DMS 273 (cell line): ENCODE measurements around the gene SNX5.
"Not testable (repeated sequence)": the region's sequence is repeated elsewhere in the genome, so short reads cannot be mapped to it uniquely, and the experiment has no call there.

Experiments used
- DNase-seq: peaks from one replicate; lab custom pipeline; 2025; ENCODE audit not compliant: unreplicated experiment; lab: John Stamatoyannopoulos, UW

The SNX5 gene

DNA sequence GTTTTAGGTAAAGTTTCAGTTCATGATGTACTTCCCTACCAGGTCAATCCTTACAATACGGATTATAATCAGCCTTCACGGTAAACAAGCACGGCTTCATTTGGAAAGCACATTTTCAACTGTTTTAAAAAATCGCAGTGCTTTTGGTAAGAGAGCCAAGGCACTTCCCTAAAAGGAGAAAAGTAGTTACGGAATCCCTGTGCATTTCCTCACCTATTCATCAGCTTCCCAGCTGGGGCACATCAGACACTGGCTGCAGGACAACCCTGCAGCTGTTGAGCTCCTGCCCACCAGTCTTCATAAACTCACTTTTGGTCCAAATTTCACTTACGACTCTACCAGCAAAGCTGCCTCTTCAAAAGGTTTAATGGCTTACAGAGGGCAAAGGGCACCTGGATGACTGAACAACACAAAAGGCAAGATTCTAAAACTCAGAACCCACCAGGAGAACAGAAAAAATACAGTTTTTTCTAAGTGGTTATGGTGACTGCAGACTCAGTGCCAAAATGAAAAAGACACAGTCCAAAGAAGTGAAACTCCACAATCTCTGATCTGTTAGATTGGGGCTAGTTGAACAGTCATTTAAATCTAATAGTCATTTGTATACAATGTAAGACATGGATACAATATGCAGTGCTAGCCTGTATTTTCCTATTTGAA is 7.5 kb downstream of the SNX5 start:
- DNase-seq: peak; percentile 22

DNA sequence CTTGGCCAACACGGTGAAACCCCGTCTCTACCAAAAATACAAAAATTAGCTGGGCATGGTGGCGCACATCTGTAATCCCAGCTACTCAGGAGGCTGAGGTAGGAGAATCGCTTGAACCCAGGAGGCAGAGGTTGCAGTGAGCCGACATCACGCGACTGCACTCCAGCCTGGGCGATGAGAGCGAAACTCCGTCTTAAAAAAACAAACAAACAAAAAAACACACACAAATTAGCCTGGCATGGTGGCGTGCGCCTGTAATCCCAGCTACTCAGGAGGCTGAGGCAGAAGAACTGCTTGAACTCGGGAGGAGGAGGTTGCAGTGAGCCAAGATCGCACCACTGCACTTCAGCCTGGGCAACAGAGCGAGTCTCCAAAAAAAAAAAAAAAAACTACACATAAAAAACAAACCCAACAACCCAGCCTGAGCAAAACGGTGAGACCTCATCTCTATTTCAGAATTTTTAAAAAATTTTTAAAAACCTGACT is 8.2 kb downstream of the SNX5 start:
- not testable (repeated sequence) for DNase-seq

DNA sequence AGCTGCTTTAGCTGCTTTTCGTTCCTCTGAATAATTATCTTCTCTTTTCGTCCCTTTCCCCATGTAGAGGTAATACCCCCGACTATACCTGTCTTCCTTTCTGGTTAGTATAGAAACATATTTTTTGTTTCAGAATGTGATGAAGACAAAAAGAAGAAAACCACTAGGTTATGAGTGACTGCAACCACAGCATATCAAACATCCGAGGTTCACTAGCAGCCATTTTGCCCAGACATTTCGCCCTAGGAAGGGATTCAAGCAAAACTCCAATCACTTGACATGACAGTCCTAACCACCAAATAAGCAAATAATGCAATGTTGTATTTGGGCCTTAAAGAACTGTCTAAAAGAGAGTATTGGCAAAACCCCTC is 9.4 kb downstream of the SNX5 start:
- DNase-seq: peak; percentile 36

DNA sequence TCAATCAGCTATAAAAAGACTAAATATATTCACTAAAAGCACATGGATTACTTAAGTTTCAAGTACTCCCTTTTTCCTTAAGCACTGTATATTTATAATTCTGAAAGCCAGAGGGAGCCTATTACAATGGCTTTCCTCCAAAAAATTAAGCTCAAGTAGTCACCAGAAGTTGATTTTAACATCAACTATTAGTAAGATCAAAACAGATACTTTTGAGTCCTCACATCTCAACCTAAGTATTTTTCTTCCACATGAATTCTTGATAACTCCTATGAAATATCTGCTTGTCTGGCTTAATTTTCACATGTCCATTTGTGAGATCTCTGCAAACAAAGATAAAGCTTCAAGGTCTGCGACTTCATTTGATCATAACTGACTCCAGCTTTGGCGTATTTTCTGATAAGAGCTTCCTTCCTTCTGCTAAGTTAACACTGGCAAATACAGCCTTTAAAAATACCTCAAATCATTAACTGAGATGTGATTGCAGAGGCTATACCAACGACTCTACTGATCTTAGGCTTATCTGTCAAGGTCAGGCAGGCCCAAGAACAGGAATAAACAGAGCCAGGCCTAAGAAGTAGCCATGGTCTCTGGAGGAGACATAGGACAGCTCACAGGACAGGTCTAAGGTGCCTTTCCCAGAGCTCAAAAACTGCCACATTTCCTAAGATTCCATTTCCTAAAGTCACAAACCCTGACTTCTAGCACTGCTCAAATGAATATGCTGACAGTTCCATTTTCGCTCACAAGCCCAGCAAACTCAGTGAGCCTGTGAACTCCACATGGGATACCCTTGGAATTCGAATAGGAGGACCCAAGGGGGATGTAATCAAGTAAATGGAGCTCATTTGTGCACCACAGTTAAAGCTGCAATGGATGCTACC is 10.0 kb downstream of the SNX5 start:
- DNase-seq: peak; percentile 36

DNA sequence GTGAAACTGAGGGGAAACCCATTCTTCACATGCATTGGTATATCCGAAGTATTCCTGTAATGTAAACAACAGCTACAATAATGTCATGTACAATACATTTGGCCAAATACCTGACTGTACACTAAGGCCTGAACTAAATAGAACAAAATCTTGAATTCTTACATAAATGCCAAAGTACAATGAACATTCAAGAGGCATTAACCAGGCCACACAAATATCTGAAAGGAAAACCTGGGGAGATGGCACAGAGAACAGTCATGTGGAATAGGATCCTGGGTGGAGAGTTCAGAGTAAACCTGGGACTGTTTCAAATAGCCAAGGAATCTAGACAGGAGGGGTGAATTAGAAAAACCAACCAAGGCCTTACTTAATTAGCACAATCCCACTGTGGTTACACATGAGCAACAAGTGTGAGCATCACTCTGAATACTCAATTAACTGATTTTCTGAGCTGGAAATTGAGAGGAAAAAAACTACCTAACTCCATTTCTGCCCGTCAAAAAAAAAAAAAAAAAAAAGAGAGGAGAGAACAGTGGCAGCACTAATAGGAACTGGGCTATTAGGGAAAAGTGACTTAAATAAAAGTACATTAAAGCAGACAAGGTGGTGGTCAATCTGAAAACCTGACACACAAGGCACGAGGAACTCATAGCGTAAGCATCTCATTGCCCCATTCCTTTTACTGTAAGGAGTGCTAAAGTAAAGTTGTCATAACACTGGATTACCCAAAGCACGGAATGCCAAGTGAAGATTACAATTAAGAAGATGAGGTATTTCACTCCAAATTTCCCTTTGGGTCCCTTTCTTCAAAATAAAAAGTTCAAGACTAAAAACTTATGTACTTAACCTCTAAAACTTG is 10.9 kb downstream of the SNX5 start:
- DNase-seq: no peak

DNA sequence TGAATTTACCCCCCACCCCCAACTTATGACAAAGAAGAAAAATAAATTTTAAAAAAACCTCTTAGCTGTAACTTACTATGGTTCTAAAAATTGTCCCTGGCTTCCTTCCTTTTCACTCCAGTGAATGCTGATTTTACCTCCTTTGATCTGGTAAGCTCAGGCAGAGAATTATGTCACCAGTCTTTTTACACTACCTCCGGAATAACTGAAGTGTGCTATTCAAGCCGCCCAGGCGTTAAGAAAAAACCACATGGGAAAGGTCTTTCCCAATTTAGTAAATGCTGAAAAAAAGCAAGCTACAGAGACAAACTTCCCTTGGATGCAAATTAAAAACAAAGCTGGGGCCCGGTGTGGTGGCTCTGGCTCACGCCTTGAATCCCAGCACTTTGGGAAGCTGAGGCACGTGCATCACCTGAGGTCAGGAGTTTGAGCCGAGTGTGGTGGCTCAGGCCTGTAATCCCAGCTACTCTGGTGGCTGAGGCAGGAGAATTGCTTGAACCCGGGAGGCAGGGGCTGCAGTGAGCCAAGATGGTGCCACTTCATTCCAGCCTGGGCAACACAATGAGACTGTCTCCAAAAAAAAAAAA is 12.4 kb downstream of the SNX5 start:
- no peak for DNase-seq

DNA sequence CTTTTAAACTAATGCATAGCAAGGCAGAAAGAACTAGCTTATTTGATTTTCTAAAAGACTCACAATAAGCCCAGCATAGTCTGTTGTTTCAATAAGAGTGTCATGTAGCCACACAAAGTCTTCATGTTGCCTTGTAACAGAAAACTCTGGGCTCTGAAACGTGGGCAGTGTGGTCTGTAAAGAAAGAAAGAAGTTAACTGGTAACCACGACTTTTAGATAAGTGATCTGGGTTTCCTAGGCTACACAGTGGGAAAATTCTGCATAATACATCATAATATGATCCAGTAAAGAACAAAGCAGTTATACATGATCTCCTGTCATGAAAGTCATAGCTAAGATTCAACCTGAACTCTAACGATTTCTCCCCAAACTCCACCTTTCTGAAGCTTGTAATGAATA is 13.3 kb downstream of the SNX5 start:
- no peak for DNase-seq

DNA sequence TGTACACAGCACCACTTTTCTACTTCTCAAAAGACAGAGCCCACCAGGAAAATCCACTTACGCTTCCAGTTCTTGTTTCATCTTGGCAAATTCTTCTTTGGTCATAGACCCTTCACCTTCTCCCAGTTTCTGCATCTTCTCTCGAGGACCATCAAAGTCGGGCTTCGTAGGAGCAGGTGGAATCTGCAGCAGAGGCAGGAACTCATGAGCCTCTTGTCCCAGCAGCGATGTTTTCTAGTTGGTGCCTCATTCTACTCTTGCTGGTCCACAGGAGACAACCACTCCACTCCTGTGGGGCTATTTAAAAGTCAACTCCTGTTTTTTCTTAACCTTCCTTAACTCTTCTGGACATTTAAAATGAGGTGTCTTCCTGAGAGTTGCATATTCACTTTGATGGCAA is 14.7 kb downstream of the SNX5 start:
- no peak for DNase-seq

DNA sequence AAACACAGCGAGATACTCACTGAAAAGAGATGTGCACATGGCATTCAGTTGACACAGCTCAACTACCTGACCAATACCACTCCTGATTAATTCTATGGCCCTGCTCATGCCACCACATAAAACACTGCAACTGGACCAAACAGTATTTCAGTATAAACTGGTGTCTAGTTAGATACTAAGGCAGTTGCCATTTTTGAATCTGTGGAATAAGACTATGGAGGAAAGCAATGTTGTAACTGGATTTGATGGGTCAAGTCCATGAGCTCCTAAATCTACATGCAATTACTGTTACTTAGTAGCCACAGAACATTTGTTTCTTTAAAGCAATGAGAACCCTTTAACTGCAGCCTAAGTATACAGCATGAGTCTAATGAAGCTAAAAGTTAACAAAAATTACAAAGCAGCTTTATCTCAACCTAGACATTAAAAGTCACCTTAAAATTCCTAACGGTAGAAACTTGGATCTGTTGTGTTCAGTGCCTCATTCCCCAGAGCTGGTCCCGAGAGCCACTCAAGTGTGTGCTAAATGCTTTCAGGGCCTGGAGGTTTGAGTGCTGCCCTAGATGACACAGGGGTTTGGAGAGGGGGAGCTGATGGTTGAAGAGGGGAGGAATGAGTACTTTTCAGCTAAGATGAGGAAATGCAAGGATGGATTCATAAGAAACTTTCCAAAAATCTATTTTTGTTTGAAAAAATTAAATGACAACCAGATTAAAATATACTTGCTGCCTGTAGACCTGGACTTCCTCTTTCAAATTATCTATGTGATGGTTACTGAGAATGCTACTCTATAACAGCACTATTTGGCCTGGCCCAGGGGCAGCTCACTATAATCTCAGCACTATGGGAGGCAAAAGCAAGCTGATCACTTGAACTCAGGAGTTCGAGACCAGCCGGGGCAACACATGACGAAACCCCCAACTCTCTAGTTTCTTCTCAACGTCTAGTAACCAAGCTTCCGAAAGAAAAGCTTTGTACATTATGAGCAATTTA is 15.6 kb downstream of the SNX5 start:
- no peak for DNase-seq

DNA sequence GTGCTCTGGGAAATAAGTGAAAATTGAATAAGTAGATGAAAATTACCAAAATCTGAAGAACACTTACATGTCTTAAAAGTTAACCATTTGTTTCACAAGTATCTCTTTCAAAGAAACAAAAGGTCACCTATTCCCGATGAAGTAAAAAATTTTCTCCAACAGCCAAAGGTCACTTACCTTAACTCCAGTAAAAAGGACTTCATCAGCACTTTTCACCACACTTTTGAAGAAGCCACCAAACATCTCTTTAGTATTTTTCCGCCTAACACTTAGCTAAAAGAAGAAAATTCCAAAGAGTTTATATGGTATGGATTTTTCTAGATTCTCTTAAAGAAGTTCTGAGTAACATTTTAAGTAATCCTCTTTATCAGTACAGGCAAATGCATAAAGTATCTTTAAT is 17.3 kb downstream of the SNX5 start:
- DNase-seq: no peak

DNA sequence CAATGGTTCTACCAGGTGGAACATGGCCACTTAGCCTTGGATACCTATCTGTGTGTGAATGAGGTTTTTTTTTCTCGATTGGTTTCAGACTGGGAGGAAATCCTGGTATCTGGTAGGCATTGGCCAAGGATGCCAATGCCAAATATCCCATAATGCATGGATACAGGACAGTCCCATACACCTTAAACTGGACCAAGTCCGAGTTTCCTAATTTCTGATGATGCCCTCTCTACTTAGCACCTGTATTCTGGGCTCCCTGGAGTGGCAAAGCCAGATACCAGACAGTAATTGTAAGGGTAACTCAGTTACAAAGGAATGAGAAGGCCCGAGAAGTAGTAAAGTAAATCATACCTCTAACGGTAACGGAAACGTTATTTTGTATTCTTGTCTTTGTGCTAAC is 17.9 kb downstream of the SNX5 start:
- DNase-seq: no peak

DNA sequence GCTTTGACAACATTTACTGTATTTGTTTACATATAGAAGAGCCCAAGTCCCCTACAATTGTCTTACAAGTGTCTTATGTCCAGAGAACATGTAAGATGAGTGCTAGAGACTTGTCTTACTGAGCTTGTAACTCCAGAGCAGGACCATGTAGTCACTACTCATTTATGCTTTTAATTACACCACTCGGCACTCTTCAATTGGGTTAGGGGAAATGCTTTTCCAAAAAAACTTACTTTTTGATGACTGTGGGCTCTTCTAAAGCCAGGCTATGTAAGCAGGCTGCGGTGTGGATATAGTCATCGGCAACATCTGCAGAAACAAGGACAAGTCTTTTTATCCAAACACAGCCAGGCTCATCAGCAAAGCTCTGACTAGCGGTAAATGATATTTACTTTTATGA is 18.7 kb downstream of the SNX5 start:
- no peak for DNase-seq

DNA sequence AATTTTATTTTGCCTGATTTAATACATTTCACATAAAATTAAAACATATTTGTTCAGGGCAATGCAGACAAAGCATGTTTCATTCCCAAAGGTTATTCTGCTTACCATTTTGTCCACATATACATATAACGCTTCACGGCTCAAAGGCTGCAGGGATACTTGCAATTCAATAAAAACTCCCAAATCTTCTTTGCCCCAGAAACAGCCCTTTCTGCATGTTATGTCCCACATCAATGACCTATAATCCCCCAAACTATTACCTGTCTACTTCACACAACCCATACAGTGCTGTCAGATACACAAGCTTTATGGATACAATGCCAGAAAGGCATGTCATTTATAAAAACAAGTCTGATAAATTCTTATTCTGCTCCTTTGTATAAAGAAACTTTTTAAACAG is 20.2 kb downstream of the SNX5 start:
- DNase-seq: no peak

DNA sequence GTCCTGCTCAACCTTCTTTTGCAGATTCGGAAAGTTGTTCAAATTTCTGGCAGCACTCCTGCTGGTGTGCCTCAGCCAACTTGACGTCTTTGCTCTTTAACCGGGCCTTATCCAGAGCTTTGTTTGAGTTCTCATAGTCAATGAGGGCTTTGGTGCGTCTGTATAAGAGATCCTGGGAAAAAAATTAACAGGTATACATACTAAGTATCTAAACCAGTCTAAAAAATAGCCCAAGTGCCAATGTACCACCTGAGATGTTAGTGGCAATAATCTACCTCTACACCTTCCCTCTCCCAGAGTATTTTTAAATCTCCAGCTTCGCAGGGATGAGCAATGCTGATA is 21.1 kb downstream of the SNX5 start:
- no peak for DNase-seq

DNA sequence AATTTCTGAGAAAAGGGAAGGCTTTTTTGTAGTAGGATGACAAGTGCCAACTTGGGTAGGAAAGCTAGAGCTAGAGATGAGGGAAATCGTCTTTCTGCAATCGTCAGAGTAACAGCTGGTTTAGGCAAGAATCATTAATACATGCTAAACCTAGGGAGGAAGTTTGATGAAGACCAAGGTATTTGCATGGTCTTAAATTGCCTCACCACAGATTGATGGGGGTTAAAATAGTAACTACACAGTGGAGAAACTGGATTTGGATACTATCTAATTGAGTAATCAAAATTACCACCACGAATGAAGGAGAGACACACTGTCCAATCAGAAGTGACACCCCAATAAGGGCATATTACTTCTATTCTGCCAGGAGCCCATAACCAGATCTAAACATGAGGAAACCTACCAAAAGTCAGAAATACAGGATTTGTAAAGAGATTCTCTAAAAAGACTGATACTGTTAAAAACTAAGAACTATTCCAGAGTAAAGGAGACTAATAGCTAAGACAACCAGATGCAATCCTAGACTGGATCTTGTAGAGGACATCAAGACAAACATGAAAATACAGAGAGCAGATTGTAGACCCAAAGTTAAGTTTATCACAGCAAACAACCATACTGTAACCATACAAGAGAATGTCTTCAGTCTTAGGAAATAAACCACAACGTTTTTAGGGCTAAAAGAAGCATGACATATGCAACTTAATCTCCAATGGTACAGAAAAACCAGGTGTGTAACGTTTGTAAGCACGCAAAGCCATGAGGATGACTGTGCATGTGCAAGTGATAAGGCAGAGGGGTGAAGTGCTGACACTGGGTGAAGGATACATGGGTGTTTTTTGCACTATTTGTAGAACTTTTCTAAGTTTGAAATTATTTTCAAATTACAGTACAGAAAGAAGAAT is 21.8 kb downstream of the SNX5 start:
- no peak for DNase-seq

DNA sequence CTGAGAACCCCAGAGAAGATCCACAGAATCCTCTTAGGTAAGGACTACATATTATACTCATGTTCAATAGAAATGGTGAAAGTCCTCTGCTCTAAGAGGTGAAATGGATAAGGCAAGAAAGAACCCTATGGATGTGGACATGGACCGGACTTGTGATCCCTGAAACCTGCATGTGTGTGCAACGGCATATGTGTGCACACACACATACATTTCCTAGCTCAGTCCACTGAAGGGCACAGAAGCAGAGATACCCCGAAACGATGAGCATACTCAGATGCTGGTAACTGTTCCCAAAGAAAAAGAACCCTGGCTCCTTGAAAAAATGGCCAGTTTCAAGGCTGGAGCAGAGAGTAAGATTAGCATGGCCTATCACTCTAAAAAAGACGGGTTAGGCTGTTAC is 22.6 kb downstream of the SNX5 start:
- no peak for DNase-seq

DNA sequence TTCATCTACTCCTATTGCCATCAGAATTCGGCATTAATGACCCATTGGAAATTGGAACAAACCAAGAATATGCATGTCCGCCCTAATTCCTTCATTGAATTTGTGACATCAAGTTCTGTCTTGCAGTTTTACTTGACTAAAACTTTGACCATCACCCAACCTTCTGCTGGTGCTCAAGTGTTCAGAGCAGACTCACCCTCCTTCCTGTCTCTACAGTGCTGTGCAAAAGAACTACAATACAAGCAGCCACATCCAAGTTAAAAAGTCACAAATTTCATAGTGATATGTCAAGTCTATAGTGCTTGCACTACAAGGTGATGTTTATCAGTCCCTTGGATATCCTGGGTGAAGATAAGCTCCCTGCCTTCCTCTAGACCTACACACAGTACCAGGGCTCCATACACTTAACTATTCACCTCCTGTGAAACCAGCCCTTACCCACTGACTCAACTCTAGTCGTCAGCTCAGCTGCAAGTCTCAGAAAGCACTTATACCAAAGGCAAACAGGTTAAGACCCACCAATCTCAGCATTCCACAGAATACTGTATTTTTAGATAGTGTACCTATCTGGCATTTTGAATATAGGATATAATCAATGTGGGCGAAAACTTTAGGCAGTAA is 23.6 kb downstream of the SNX5 start:
- DNase-seq: no peak

DNA sequence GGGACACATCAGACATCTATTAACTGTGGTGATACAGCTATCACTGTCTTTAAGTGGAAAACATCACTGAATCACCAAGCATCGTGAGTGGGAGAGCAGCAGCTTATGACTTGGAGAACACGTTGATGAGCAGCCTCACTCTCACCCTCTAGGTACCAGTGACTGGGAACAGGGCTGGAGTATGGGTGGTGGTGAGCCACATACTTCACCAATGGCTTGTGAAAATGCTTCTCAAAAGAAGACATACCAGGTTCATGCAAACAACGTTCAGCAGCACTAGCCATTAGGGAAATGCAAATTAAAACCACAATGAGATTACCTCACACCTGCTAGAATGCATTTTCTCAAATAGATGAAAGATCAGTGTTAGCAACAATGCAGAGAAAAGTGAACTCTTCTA is 25.3 kb downstream of the SNX5 start:
- no peak for DNase-seq

DNA sequence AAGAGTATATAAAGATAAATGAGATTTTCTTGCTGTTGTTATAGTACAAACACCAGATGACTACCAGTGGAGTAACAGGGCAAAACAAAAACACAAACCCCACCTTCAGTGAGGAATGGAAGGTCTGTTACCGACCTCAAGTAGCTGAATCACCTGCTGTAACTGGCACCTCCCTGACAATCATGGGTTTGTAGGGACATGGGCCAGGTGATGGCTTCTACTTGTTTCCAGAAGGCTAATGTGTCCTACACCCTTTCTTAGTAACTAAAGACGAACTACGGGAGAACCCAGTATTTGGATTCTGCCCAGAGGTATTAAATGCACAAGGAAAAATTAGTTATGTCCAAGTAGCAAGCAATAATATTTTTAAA is 26.8 kb downstream of the SNX5 start:
- no peak for DNase-seq
